ENCODE data around the gene ZFYVE28. TPM values are rescaled to one million over a fixed set of nuclear protein-coding genes. Genes with fewer than 3 reads are reported as not detected.

The ZFYVE28 gene
- total RNA-seq, 3 donors from 2014 or later = 32.4 to 56.4 (median 42.9) TPM

DNA sequence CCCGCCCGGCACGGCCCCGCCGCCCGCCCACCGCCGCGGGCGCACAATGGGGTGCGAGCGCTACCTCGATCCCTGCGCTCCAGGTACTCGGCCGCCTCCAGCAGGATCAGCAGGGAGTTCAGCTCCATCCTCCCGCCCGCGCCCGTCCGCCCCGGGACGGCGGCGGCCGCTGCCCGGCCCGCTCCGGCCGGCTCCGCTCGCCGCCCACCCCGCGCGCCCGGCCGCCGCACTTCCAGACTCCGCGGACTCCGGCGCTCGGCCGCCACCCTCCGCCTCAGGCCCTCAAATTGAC, 156.6 kb downstream of the ZFYVE28 start, which contains the start of gene MXD4:
MXD4 (minus strand) TSS at position 257 of the 292 bp plus-strand sequence; CDS start at position 128, 129 bp downstream.
- ATAC-seq = no peak
- intact Hi-C loops (cut with DNase I, micrococcal nuclease) = no loop called here
- H3K4me1 ChIP-seq (ENCODE audit: low read depth) = peaks cover 25% of the 10 kb centered on the region
- TF ChIP-seq, protein P1, sequence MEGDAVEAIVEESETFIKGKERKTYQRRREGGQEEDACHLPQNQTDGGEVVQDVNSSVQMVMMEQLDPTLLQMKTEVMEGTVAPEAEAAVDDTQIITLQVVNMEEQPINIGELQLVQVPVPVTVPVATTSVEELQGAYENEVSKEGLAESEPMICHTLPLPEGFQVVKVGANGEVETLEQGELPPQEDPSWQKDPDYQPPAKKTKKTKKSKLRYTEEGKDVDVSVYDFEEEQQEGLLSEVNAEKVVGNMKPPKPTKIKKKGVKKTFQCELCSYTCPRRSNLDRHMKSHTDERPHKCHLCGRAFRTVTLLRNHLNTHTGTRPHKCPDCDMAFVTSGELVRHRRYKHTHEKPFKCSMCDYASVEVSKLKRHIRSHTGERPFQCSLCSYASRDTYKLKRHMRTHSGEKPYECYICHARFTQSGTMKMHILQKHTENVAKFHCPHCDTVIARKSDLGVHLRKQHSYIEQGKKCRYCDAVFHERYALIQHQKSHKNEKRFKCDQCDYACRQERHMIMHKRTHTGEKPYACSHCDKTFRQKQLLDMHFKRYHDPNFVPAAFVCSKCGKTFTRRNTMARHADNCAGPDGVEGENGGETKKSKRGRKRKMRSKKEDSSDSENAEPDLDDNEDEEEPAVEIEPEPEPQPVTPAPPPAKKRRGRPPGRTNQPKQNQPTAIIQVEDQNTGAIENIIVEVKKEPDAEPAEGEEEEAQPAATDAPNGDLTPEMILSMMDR (IDR thresholded peaks at IDR 0.05) = no peak
- peak within 1 kb of the TSS; percentile 88 for H3K4me3 ChIP-seq
- H3K36me3 ChIP-seq (ENCODE audit: low read depth) = peaks cover 5% of the 10 kb centered on the region
- DNase-seq = no peak
- H3K9me3 ChIP-seq = no peaks in the 10 kb centered on the region

- intact Hi-C loops (cut with DNase I, micrococcal nuclease) = no loop called here
- Histone ChIP-seq H3K4me1 (ENCODE audit: low read depth) (peaks cover 25% of the 10 kb centered on the region), H3K4me3 (peak overlapping the region; percentile 88), H3K9me3 (no peaks in the 10 kb centered on the region), H3K36me3 (ENCODE audit: low read depth) (peaks cover 5% of the 10 kb centered on the region)
- TF ChIP-seq, protein P1 (IDR thresholded peaks at IDR 0.05) = no peak
- peak; percentile 68 to 77 (median 75) for DNase-seq
- ATAC-seq = peak; percentile 51
Measured at GRCh38 chr4:2261110-2261852, 157.2 kb downstream of the ZFYVE28 start.

DNA sequence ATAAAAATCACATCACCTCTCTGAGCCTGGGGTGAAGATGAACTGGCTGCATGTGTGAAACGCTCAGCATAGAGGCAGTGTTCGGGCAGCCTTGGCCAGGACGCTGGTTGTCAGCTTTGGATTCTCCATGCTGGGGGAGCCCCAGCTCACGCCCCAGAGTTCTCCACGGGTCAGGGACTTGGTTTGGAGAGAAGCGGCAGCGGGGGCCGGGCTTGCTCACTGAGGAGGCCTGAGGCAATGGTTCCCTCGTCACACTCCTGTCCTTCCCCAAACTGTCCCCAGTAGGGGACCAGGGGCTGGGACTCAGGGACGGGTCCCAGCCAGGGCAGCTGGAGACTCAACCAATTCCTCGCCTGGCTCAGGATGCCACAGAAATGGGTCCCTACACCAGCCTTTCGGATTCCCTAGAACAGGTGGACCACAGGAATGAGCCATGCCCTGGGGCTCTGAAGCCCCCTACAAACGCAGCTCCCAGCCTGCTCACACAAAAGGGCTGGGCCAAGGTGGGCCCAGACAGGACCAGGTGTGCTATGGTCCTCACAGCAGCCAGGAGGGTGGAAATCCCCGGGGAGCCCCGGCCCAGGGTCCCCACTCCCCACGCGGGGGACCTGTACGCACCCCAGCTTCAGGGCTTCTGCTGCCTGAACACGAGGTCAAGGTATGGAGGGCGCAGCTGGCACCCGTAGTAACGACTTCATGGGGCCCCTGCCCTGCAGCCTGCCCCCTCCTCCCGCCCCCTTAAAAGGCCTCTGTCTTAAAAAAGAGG, 157.9 kb downstream of the ZFYVE28 start:
- Histone ChIP-seq H3K4me1 (ENCODE audit: low read depth) (peaks cover 25% of the 10 kb centered on the region), H3K9me3 (no peaks in the 10 kb centered on the region), H3K36me3 (ENCODE audit: low read depth) (peaks cover 5% of the 10 kb centered on the region), H3K4me3 (peak overlapping the region; percentile 88)
- TF ChIP-seq, protein P1 (IDR thresholded peaks at IDR 0.05) = no peak
- ATAC-seq = no peak
- DNase-seq = peak in 2 of 3 donors; percentile 39 to 53
- intact Hi-C loops (cut with DNase I, micrococcal nuclease) = no loop called here

GRCh38 chr4:2259541-2260343, 158.7 kb downstream of the ZFYVE28 start:
- Histone ChIP-seq H3K36me3 (ENCODE audit: low read depth) (peaks cover 5% of the 10 kb centered on the region), H3K9me3 (no peaks in the 10 kb centered on the region), H3K4me3 (no peak overlapping the region), H3K4me1 (ENCODE audit: low read depth) (peaks cover 25% of the 10 kb centered on the region)
- TF ChIP-seq, protein P1 (IDR thresholded peaks at IDR 0.05) = no peak
- intact Hi-C loops (cut with DNase I, micrococcal nuclease) = no loop called here
- ATAC-seq (no peak), DNase-seq (peak in 2 of 3 donors; percentile 30 to 57)

DNA sequence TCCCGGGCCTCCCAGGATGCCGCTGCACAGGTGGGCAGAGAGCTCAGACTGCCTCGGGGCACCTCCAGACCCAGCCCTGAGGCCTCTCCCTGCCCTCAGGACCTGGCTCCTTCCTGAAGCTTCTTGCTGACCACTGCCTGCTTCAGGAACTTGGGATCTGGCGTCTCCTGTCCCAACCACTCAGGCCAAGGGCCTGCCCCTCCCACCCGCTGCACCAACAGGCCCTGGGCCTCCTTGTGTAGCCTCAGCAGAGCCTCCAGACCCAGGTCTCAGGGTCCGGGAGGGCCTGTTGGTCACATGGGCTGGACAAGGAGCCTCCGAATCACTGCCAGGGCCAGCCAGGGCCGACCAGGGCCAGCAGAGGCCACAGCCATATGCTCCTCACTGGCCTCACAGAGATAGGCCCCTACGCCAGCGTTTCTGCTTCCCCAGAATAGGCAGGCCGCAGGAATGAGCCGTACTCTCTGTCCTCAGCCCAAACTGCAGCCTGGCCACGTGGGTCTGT, 159.4 kb downstream of the ZFYVE28 start:
- H3K4me1 ChIP-seq (ENCODE audit: low read depth) = peaks cover 25% of the 10 kb centered on the region
- intact Hi-C loops (cut with DNase I, micrococcal nuclease) = no loop called here
- TF ChIP-seq, protein P1 (IDR thresholded peaks at IDR 0.05) = no peak
- peaks cover 5% of the 10 kb centered on the region for H3K36me3 ChIP-seq (ENCODE audit: low read depth)
- no peaks in the 10 kb centered on the region for H3K9me3 ChIP-seq
- no peak overlapping the region for H3K4me3 ChIP-seq
- ATAC-seq (no peak), DNase-seq (peak in 2 of 3 donors; percentile 14 to 49)

Data from mucosa of descending colon (tissue), 3 donors.